Endodermal cell (in vitro differentiated cells): ENCODE measurements around the gene PRSS8. TPM values are rescaled to one million over a fixed set of nuclear protein-coding genes. Genes with fewer than 3 reads are reported as not detected.

Experiments used
- DNase-seq: peaks from one replicate; pipeline ENCODE4 v3.0.0-alpha.2; 2017
- H3K27ac ChIP-seq: 2 replicates; pipeline ENCODE4 v1.5.1; 2013; ENCODE audit warnings: mild to moderate bottlenecking, low read depth, low read length, moderate library complexity
- H3K27me3 ChIP-seq: 2 replicates; pipeline ENCODE4 v1.6.1; 2013; ENCODE audit warnings: mild to moderate bottlenecking, low read length, moderate library complexity; ENCODE audit not compliant: insufficient read depth, control insufficient read depth, poor library complexity, severe bottlenecking
- H3K36me3 ChIP-seq: 2 replicates; pipeline ENCODE4 v1.7.0; 2013; ENCODE audit warnings: mild to moderate bottlenecking, low read length, moderate library complexity; ENCODE audit not compliant: control insufficient read depth, insufficient read depth
- H3K4me1 ChIP-seq: one replicate; pipeline ENCODE4 v1.7.0; 2013; ENCODE audit warnings: low read length; ENCODE audit not compliant: control insufficient read depth, insufficient read depth
- H3K4me3 ChIP-seq: 2 replicates; pipeline ENCODE4 v1.5.1; 2013; ENCODE audit warnings: mild to moderate bottlenecking, low read length, moderate library complexity
- H3K9ac ChIP-seq: 2 replicates; pipeline ENCODE4 v1.6.1; 2013; ENCODE audit warnings: mild to moderate bottlenecking, low read length, moderate library complexity; ENCODE audit not compliant: poor library complexity, severe bottlenecking; ENCODE audit errors: extremely low read depth
- H3K9me3 ChIP-seq: 2 replicates; pipeline ENCODE4 v1.6.1; 2013; ENCODE audit warnings: mild to moderate bottlenecking, low read length, moderate library complexity; ENCODE audit not compliant: control insufficient read depth
- H3K27ac Mint-ChIP-seq: 2 replicates; pipeline ENCODE4 v1.8.0; 2020; ENCODE audit warnings: mixed read lengths
- H3K27me3 Mint-ChIP-seq: 2 replicates; pipeline ENCODE4 v1.8.0; 2021; ENCODE audit warnings: mild to moderate bottlenecking, mixed read lengths; ENCODE audit not compliant: insufficient read depth
- H3K36me3 Mint-ChIP-seq: 2 replicates; pipeline ENCODE4 v1.8.0; 2020; ENCODE audit warnings: low read depth, mixed read lengths
- H3K4me1 Mint-ChIP-seq: 2 replicates; pipeline ENCODE4 v1.8.0; 2020; ENCODE audit warnings: mixed read lengths
- H3K4me3 Mint-ChIP-seq: 2 replicates; pipeline ENCODE4 v1.8.0; 2020; ENCODE audit warnings: mild to moderate bottlenecking, moderate library complexity, mixed read lengths
- H3K9me3 Mint-ChIP-seq: 2 replicates; pipeline ENCODE4 v1.8.0; 2020; ENCODE audit warnings: mild to moderate bottlenecking, mixed read lengths
- CTCF ChIP-seq: fragments of 200-600 bp; sonication (generic); conservative IDR thresholded peaks from 2 replicates; pipeline ENCODE4 v1.5.0; 2021; ENCODE audit warnings: antibody characterized with exemption, mild to moderate bottlenecking
- WGBS, 2 experiments: methylation state at CpG; one replicate each; pipeline versions ENCODE4 v1.1.5 to v1.1.7; 2013; ENCODE audit warnings: missing lambda C conversion rate in 2 of 2, mixed read lengths in 1 of 2; ENCODE audit not compliant: insufficient coverage in 1 of 2, insufficient read length in 1 of 2; 5-methylcytosine and 5-hydroxymethylcytosine counted together
- total RNA-seq, 2 donors: library from RNA; stranded (reverse); fragmentation: NEBNext Ultra II Directional in 1 of 2; extraction: Animal tissue kit (Norgen Biotek cat#: 25700) in 1 of 2; gene quantifications; 2 replicates in 1 of 2; 3 replicates in 1 of 2; pipeline ENCODE4 v1.2.1, GENCODE V29; 2021

PRSS8 gene
- total RNA-seq, 2 donors from 2014 or later: 79.7 to 80.1 TPM

GRCh38 chr16:31143694-31144148, 8.2 kb upstream of the PRSS8 start:
- no peak overlapping the region for H3K27ac Mint-ChIP-seq

GRCh38 chr16:31143011-31143693, 7.6 kb upstream of the PRSS8 start:
- Histone ChIP-seq H3K9ac (no peak overlapping the region), H3K36me3 (no peaks in the 10 kb centered on the region), H3K9me3 (no peaks in the 10 kb centered on the region), H3K27me3 (peaks cover 20% of the 10 kb centered on the region), H3K27ac (no peak overlapping the region), H3K4me1 (peaks cover 3% of the 10 kb centered on the region), H3K4me3 (no peak overlapping the region)
- Mint-ChIP-seq H3K4me1 (peaks cover 12% of the 10 kb centered on the region), H3K4me3 (no peak overlapping the region), H3K27ac (no peak overlapping the region), H3K27me3 (peaks cover 50% of the 10 kb centered on the region), H3K36me3 (no peaks in the 10 kb centered on the region), H3K9me3 (no peaks in the 10 kb centered on the region)
- no peak for TF ChIP-seq CTCF
- DNase-seq: no peak
- WGBS, 2 experiments: 86 to 88% methylated on average over 9 to 22 of the region's 22 CpGs

More at GRCh38 chr16:31143694-31144148, 8.2 kb upstream of the PRSS8 start:
- Histone ChIP-seq H3K27me3 (peaks cover 20% of the 10 kb centered on the region), H3K27ac (no peak overlapping the region), H3K9ac (no peak overlapping the region), H3K4me1 (peaks cover 3% of the 10 kb centered on the region), H3K4me3 (no peak overlapping the region), H3K9me3 (no peaks in the 10 kb centered on the region), H3K36me3 (no peaks in the 10 kb centered on the region)
- peak; percentile 44 for TF ChIP-seq CTCF
- 90 to 95% methylated on average over 8 of the region's 8 CpGs for WGBS, 2 experiments
- H3K36me3 Mint-ChIP-seq: no peaks in the 10 kb centered on the region
- H3K4me1 Mint-ChIP-seq: peaks cover 8% of the 10 kb centered on the region
- DNase-seq: peak; percentile 65
- peaks cover 53% of the 10 kb centered on the region for H3K27me3 Mint-ChIP-seq
- H3K4me3 Mint-ChIP-seq: no peak overlapping the region
- H3K9me3 Mint-ChIP-seq: no peaks in the 10 kb centered on the region

GRCh38 chr16:31142109-31143010, 6.8 kb upstream of the PRSS8 start:
- Mint-ChIP-seq H3K27ac (peak overlapping the region; percentile 81), H3K36me3 (no peaks in the 10 kb centered on the region), H3K27me3 (peaks cover 42% of the 10 kb centered on the region), H3K4me3 (peak overlapping the region; percentile 37), H3K4me1 (peaks cover 12% of the 10 kb centered on the region), H3K9me3 (no peaks in the 10 kb centered on the region)
- 20 to 49% methylated on average over 28 to 89 of the region's 89 CpGs for WGBS, 2 experiments
- Histone ChIP-seq H3K9ac (no peak overlapping the region), H3K27me3 (peaks cover 12% of the 10 kb centered on the region), H3K4me1 (peaks cover 3% of the 10 kb centered on the region), H3K36me3 (no peaks in the 10 kb centered on the region), H3K4me3 (peak overlapping the region; percentile 71), H3K9me3 (no peaks in the 10 kb centered on the region), H3K27ac (peak overlapping the region; percentile 19)
- DNase-seq: peak; percentile 100
- peak; percentile 98 for TF ChIP-seq CTCF
